GM13976 (cell line): ENCODE results near the gene RCOR1.

ENCODE experiments used
- DNase-seq: peaks from one replicate; pipeline ENCODE4 v3.0.0; 2012; ENCODE audit warnings: low spot score
- in situ Hi-C: fragments of 300-500 bp; cut with MboI; formaldehyde crosslinking; loops from one replicate; pipeline ENCODE4 v1.12.0; 2022; ENCODE audit warnings: low sequenced_read_pairs, mixed read lengths, inconsistent platforms; ENCODE audit not compliant: unreplicated experiment
- TF ChIP-seq, protein P1 (sequence below): IDR thresholded peaks from 2 replicates; pipeline ENCODE4 v1.5.1; 2012; ENCODE audit warnings: borderline replicate concordance, mild to moderate bottlenecking; ENCODE audit not compliant: insufficient read depth; ENCODE audit errors: extremely low read depth, missing control alignments, control extremely low read depth

RCOR1 gene

DNA sequence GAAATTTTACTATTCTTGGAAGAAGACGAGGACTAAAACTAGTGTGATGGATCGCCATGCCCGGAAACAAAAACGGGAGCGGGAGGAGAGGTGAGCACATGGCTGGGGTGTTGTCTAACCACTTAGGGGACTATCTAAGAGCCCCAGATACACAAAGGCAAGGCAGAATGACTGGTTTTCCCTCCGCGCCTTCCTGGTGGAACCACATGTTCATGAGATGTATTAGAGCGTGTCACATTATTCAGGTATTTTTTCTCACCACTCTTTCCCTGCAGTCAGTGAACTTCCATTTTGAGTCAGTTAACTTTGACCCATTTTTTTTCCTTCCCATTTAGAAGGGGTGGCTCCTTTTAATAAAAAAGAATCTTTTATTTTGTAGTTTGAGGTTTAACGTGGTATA lies 116.0 kb downstream of the RCOR1 start:
- TF ChIP-seq, protein P1, sequence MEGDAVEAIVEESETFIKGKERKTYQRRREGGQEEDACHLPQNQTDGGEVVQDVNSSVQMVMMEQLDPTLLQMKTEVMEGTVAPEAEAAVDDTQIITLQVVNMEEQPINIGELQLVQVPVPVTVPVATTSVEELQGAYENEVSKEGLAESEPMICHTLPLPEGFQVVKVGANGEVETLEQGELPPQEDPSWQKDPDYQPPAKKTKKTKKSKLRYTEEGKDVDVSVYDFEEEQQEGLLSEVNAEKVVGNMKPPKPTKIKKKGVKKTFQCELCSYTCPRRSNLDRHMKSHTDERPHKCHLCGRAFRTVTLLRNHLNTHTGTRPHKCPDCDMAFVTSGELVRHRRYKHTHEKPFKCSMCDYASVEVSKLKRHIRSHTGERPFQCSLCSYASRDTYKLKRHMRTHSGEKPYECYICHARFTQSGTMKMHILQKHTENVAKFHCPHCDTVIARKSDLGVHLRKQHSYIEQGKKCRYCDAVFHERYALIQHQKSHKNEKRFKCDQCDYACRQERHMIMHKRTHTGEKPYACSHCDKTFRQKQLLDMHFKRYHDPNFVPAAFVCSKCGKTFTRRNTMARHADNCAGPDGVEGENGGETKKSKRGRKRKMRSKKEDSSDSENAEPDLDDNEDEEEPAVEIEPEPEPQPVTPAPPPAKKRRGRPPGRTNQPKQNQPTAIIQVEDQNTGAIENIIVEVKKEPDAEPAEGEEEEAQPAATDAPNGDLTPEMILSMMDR, result no peak
- peak; percentile 73 for DNase-seq
- in situ Hi-C loops, result no loop called here

DNA sequence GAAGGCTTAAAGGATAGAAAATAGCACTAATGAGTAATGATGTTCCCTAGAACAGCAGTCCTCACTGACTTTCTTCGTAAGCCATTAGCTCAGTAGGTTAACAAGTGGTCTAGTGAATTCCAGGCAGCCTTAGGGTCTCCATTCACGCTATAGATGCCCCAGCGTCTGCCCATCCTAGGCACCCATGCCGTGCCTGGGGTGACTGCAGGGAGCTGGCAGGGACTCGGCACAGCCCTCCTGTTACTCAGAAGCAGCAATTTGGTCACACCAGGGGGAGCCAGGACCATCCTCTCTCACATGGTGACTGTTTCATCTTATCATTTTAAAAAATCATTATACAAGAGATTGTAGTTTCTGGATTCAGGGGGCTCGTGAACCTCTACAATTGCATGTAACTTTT lies 118.8 kb downstream of the RCOR1 start:
- in situ Hi-C loops, result no loop called here
- DNase-seq, result no peak
- TF ChIP-seq, protein P1, result no peak

DNA sequence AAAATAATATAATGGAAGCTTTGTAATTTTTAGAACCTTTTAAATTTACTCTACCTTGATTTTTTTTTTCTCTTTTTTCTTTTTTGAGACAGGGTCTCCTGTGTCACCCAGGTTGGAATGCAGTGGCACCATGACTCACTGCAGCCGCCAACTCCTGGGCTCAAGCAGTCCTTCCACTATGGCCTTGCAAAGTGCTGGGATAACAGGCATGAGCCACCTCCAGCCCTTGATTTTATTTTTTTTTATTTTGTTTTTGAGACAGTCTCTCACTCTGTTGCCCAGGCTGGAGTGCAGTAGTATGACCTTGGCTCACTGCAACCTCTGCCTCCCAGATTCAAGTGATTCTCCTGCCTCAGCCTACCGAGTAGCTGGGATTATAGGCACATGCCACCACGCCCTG lies 119.5 kb downstream of the RCOR1 start:
- no peak for DNase-seq
- TF ChIP-seq, protein P1, result no peak
- in situ Hi-C loops, result no loop called here

DNA sequence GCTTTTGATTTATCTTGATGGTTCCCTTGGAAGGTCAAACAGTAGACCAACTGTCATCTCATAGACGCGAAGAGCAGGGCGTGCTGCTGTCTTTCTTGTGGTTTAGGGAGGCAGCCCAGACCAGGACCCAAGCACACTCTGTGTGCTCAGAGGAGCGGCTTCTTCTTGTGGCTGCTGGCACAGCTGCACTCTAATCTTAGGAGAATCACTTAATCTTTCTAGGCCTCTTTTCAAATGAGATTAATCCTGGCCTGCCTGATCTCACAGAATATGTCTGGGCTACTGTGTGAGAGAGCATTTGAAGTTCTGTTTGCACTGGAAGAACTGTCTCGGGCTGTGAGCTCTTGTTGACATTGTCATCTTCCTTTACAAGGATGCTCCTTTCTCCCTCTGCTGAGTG lies 124.8 kb downstream of the RCOR1 start:
- in situ Hi-C loops, result no loop called here
- DNase-seq, result no peak
- TF ChIP-seq, protein P1, result no peak

DNA sequence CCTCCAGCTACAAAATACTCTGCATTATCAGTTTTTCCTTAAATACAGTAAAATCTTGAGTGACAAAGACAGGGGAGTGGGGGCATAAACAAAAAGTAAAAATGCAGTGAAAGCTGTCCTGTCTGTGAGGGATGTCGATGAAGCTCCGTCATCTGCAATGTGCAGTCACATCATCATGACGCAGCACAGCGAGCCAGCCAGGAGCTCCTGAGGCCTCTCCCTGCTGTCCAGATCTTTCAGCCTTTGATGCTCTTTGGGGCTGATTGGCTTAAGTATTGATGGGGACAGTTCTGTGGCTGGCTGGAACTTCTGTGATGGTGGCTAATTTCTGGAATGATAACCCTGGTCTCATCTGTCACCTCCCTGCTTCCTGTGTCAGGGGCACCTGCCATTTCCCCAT lies 130.2 kb downstream of the RCOR1 start:
- DNase-seq, result no peak
- in situ Hi-C loops, result no loop called here
- TF ChIP-seq, protein P1, result no peak

DNA sequence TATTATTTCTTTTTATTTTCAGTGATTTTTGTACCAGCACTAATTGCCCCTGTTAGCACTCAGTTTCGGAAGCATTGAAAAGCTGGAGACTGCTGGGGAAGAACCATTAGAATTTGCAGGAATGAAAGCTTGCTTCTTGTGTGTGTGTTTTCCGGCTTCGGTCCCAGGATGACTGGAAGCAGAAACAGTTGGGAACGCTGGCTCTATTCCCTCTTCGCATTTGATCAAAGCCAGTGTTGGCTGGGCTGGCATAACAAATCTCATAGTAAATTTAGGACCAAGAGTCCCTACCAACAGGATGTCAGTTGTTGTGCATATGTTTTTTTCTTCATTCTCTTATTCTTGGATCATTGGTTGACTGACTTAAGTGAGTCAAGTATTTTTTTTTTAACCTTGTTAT lies 131.2 kb downstream of the RCOR1 start:
- TF ChIP-seq, protein P1, result no peak
- in situ Hi-C loops, result no loop called here

More for the DNA sequence above, 131.2 kb downstream of the RCOR1 start:
- DNase-seq, result no peak
